Nephron progenitor cell (in vitro differentiated cells): ENCODE measurements around the gene CSNK1G2.
A peak's percentile ranks its signal among the peaks of the same experiment; 100 is the strongest.

Experiments used
- DNase-seq: peaks from one replicate; pipeline ENCODE4 v3.0.0; 2021
- H3K27ac Mint-ChIP-seq: 2 replicates; pipeline ENCODE4 v1.8.0; 2021; ENCODE audit warnings: mild to moderate bottlenecking, moderate library complexity, mixed read lengths
- H3K27me3 Mint-ChIP-seq: 2 replicates; pipeline ENCODE4 v1.8.0; 2021; ENCODE audit warnings: mild to moderate bottlenecking, low read depth, mixed read lengths; ENCODE audit not compliant: poor library complexity
- H3K36me3 Mint-ChIP-seq: 2 replicates; pipeline ENCODE4 v1.8.0; 2021; ENCODE audit warnings: low read depth, mixed read lengths
- H3K4me1 Mint-ChIP-seq: 2 replicates; pipeline ENCODE4 v1.8.0; 2021; ENCODE audit warnings: mixed read lengths
- H3K4me3 Mint-ChIP-seq: 2 replicates; pipeline ENCODE4 v1.8.0; 2021; ENCODE audit warnings: mild to moderate bottlenecking, moderate library complexity, mixed read lengths
- H3K9me3 Mint-ChIP-seq: 2 replicates; pipeline ENCODE4 v1.8.0; 2021; ENCODE audit warnings: mild to moderate bottlenecking, moderate library complexity, mixed read lengths
- TF ChIP-seq, protein P1 (sequence below): fragments of 200-600 bp; sonication (generic); IDR thresholded peaks from 2 replicates; pipeline ENCODE4 v1.5.0; 2021; ENCODE audit warnings: antibody characterized with exemption

The CSNK1G2 gene

GRCh38 chr19:1929021-1929742, 11.8 kb upstream of the CSNK1G2 start:
- TF ChIP-seq, protein P1, sequence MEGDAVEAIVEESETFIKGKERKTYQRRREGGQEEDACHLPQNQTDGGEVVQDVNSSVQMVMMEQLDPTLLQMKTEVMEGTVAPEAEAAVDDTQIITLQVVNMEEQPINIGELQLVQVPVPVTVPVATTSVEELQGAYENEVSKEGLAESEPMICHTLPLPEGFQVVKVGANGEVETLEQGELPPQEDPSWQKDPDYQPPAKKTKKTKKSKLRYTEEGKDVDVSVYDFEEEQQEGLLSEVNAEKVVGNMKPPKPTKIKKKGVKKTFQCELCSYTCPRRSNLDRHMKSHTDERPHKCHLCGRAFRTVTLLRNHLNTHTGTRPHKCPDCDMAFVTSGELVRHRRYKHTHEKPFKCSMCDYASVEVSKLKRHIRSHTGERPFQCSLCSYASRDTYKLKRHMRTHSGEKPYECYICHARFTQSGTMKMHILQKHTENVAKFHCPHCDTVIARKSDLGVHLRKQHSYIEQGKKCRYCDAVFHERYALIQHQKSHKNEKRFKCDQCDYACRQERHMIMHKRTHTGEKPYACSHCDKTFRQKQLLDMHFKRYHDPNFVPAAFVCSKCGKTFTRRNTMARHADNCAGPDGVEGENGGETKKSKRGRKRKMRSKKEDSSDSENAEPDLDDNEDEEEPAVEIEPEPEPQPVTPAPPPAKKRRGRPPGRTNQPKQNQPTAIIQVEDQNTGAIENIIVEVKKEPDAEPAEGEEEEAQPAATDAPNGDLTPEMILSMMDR: peak; percentile 83
- peaks cover 18% of the 10 kb centered on the region for H3K4me1 Mint-ChIP-seq
- peaks cover 10% of the 10 kb centered on the region for H3K36me3 Mint-ChIP-seq
- peaks cover 20% of the 10 kb centered on the region for H3K27me3 Mint-ChIP-seq
- H3K9me3 Mint-ChIP-seq: peaks cover 25% of the 10 kb centered on the region
- H3K4me3 Mint-ChIP-seq: peak overlapping the region; percentile 58
- DNase-seq: peak; percentile 88
- H3K27ac Mint-ChIP-seq: no peak overlapping the region

DNA sequence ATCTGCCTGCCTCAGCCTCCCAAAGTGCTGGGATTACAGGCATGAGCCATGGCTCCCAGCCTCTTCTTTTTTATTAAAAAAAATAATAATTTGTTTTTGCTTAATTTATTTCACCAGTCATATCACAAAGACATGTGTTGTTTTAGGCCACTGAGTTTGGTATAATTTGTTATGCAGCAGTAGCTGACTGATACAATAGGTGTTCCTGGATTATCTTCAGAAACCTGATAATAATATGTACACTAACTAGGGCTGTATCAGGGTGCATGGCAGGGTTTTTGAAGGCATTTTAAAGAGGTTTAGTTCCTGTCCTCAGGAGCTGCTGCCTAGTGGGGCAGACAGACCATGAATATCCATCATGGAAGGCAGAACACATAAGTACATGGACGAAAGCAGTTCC, 9.5 kb upstream of the CSNK1G2 start:
- H3K36me3 Mint-ChIP-seq: peaks cover 14% of the 10 kb centered on the region
- peaks cover 21% of the 10 kb centered on the region for H3K27me3 Mint-ChIP-seq

GRCh38 chr19:1932395-1932794, 8.6 kb upstream of the CSNK1G2 start:
- DNase-seq: no peak
- Mint-ChIP-seq H3K36me3 (peaks cover 14% of the 10 kb centered on the region), H3K4me1 (peaks cover 26% of the 10 kb centered on the region), H3K4me3 (no peak overlapping the region), H3K9me3 (peaks cover 33% of the 10 kb centered on the region), H3K27ac (no peak overlapping the region), H3K27me3 (peaks cover 21% of the 10 kb centered on the region)
- TF ChIP-seq, protein P1: no peak

More for the DNA sequence above, 9.5 kb upstream of the CSNK1G2 start:
- DNase-seq: no peak
- TF ChIP-seq, protein P1: no peak
- H3K4me3 Mint-ChIP-seq: no peak overlapping the region
- H3K27ac Mint-ChIP-seq: no peak overlapping the region
- H3K9me3 Mint-ChIP-seq: peaks cover 33% of the 10 kb centered on the region
- H3K4me1 Mint-ChIP-seq: peaks cover 22% of the 10 kb centered on the region

DNA sequence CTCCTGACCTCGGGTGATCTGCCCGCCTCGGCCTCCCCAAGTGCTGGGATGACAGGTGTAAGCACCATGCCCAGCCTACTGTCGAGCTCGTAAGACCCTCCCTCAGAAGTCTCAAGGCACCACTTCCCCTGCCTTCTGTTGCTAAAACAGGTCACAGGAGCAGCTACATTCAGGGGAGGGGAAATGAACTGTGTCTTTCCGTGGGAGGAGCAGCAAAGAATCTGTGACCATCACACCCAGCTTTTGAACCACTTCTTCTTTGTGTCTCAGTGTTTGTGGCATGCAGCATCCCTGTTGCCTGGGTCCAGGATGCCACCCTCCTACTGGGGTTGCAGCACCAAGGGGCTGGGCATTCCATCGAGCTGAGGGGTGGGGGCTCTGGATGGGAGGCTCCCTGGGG, 7.7 kb upstream of the CSNK1G2 start:
- peaks cover 26% of the 10 kb centered on the region for H3K4me1 Mint-ChIP-seq
- peaks cover 8% of the 10 kb centered on the region for H3K36me3 Mint-ChIP-seq
- no peak overlapping the region for H3K27ac Mint-ChIP-seq
- TF ChIP-seq, protein P1: no peak
- H3K27me3 Mint-ChIP-seq: peaks cover 19% of the 10 kb centered on the region
- no peak for DNase-seq
- peaks cover 26% of the 10 kb centered on the region for H3K9me3 Mint-ChIP-seq
- H3K4me3 Mint-ChIP-seq: no peak overlapping the region

DNA sequence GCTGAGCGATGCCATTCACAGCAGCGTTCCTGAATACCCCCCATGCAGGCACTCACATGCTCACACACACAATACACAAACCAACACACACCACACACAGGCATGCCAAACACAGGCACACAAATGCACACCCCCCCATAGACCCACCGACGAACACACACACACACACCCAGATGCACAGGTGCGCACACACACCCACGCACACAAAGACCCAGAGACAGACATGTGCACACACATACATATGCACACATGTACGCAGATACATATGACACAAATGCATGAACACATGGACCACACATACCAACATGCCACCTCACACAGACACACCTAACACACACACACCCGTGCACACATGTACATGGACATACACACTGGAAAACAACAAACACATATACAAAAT, 7.0 kb upstream of the CSNK1G2 start:
- peaks cover 8% of the 10 kb centered on the region for H3K36me3 Mint-ChIP-seq
- H3K27me3 Mint-ChIP-seq: peaks cover 12% of the 10 kb centered on the region
- no peak overlapping the region for H3K4me3 Mint-ChIP-seq
- H3K9me3 Mint-ChIP-seq: peaks cover 26% of the 10 kb centered on the region
- no peak overlapping the region for H3K27ac Mint-ChIP-seq
- H3K4me1 Mint-ChIP-seq: peaks cover 26% of the 10 kb centered on the region
- TF ChIP-seq, protein P1: no peak
- DNase-seq: no peak
